ENCODE results near the gene SRGAP1.
"Not testable (repeated sequence)": the region's sequence is repeated elsewhere in the genome, so short reads cannot be mapped to it uniquely, and the experiment has no call there.

Gene SRGAP1

GRCh38 chr12:64018116-64018515 is 173.6 kb downstream of the SRGAP1 start:
- DNase-seq = not testable (repeated sequence)

- no peak for DNase-seq
Measured at GRCh38 chr12:64018524-64018923, 174.0 kb downstream of the SRGAP1 start.

DNA sequence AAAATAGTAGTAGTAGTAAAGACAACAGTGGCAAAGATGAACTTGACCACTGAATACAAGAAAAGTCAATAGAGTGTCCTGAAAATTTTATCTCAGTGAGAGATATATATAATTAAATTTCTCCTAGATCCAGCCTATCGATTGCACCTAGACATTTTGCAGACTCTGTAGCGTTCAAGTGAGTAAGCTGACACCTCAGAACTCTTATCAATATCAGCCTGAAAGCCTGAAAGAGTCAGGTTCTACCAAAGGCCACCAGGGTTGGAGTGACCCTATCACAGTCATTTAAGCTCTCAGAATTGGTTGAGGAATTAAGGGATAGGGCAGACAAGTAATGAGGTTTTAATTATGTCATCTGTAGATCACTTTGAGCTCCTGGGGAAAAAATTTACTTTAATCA is 174.6 kb downstream of the SRGAP1 start:
- no peak for DNase-seq

- DNase-seq = no peak
Measured at GRCh38 chr12:64019654-64020053, 175.2 kb downstream of the SRGAP1 start.

GRCh38 chr12:64025174-64025958 is 180.9 kb downstream of the SRGAP1 start:
- DNase-seq = no peak

DNA sequence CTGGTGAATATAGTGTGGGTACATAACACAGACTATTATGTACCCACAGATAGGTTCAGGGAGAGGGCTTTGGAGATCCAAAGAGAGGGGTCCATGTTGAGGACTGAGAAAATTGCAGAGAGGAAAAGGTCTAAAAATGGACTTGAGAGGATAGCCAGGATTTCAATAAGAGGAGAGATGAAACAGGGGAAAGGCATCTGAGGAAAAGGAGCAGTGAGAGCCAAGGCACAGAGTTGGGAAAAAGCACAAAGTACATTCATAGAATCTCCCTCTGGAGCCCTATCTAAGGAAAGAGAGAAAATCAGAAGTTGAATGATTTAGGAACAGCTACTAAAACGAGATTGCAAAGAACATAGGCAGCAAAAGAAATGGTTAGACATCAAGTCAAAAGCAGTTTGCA is 182.8 kb downstream of the SRGAP1 start:
- no peak for DNase-seq

GRCh38 chr12:64028541-64028940 is 184.0 kb downstream of the SRGAP1 start:
- no peak for DNase-seq

- no peak for DNase-seq
Measured at GRCh38 chr12:64029013-64029857, 184.7 kb downstream of the SRGAP1 start.

DNA sequence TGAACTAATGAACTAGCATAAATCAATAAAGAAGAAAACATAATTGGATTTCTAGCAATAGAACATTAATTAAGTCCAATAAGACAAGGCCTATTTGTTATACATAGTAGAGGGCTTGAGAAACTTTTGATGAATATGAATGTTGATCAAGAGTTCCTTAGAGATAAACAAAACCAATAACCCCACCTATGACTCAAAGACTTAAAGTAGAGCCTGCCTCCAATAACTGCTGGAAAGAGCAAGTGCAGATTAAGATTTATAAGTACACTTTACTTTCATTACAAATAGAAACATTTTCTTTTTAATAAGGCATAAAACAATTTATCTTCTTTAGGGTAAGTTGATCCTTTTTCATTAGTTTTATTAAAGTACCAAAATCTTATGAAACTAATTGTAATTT is 185.7 kb downstream of the SRGAP1 start:
- no peak for DNase-seq

- not testable (repeated sequence) for DNase-seq
Measured at GRCh38 chr12:64034056-64034455, 189.6 kb downstream of the SRGAP1 start.

- peak; percentile 20 for DNase-seq
Measured at GRCh38 chr12:64034901-64035576, 190.5 kb downstream of the SRGAP1 start.

- no peak for DNase-seq
Measured at GRCh38 chr12:64036414-64036813, 191.9 kb downstream of the SRGAP1 start.

DNA sequence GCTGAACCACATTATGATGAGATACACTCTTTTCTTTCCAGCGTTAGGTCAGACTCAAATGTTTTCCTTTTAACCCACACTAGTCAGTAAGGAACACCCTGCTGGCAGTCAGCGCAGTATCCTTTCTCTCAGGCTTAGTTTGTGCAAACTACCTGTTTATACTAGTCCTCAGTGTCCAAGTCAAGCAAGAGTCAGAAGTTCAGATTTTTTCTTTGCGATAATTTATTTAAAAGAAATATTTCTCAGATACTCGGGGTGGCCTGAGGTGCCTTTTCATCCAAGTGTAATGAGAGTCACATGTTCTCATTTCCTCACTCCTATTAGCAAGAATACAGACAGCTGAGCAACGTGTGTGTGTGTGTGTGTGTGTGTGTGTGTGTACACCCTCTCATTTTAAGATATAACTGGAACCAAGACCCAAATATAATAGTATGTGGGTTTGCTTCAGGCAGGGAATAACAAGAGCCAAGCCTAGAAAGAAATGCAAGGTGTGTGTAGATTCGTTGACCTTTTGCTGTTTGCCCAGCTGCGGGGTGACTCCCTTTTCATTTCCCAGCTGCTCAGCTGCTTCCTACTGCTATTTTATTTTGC is 194.9 kb downstream of the SRGAP1 start:
- DNase-seq = no peak

- DNase-seq = no peak
Measured at GRCh38 chr12:64042911-64043310, 198.4 kb downstream of the SRGAP1 start.

GRCh38 chr12:64044191-64044590 is 199.7 kb downstream of the SRGAP1 start:
- DNase-seq = no peak

DNA sequence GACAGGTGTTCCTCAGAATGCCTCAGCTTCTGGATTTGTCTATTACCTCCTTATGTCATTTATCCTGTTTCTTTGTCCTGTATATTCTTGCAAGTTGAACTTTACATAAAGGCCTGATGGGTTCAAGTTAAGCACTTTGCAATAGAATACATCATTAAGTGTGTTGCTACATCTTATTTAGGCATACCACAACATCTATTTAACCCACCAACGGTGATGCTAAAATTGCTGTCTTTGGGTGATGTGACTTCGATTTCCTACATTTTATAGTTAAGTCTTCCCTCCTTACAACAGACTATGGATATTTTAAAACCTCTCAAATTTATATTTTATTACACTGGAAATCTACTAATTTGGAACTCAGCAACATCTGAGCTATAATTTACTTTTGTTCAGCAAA is 206.6 kb downstream of the SRGAP1 start:
- DNase-seq = no peak

DNA sequence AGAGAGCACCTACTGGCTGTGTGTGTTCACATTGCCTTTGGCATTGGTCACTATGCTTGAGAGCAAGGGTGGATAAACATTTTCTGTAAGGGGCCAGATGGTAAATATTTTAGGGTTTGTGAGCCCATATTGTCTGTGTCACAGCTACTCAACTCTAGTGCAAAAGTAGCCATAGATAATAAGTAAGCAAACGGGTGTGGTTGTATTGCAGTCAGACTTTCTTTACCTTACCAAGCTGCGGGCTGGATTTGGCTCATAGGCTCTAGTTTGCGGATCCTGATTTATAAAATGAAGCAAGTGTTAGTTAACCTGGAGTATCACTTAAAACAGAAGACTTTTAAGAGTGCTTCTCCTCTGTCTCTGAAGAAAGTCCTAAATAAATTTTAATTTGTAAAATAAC is 208.6 kb downstream of the SRGAP1 start:
- DNase-seq = no peak

GRCh38 chr12:64054079-64054520 is 209.6 kb downstream of the SRGAP1 start:
- DNase-seq = no peak

DNA sequence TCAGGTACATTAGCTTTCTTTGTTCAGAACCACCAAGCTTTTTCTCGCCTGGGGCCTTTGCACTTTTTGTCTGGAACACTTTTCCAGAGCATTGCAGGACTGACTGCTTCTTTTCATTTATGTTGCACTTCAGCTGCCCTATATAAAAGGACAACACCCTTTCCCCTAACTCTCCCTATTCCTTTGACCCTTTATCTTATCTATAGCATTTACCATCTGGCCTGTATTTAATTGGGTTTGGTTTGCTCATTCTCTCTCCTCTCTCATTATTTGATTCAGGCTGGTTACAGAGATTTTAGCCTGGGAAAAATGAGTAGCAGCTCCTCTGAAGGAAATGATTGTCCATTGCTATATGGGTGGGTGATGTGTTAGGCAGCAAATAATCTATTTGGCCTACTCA is 212.2 kb downstream of the SRGAP1 start:
- DNase-seq = no peak

- no peak for DNase-seq
Measured at GRCh38 chr12:64057706-64058105, 213.2 kb downstream of the SRGAP1 start.

DNA sequence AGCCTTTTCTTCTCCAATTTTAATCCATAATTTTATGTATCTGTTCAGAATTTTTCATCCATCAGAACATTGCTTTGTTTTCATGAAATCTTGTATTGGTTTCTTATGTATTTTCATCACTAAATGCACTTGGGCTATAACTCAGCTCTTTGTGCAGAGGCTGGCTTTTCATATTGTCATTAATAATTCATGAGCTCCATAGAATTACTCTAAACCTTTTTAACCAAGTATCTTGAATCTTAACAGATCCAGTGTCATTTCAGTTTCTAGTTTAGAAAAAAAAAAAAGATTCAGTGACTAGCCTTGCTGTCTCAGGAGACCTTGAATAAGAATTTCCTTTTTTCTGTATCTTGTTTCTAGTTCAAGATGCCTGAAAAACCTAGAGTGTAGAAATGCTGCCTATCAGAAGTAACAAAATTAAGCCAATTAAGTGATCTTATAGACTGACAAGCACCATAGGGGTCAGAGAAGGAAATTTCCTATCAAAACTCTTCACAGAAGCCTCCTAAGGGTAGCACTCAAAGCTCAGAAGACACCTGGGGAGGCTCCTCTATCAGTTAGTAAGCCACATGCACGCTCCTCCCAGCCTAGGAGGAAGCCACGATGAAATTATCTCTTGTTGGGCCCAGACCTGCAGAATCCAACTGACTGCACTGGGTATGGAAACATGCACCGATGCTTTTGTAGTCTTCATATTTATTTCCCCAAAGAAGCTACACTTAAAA is 214.2 kb downstream of the SRGAP1 start:
- DNase-seq = no peak

GRCh38 chr12:64059685-64060084 is 215.2 kb downstream of the SRGAP1 start:
- no peak for DNase-seq

Data from inflammatory macrophage treated with lipopolysaccharide for 4 hours (primary cell).